Measurements from ENCODE around the gene ETV6. TPM values are rescaled to one million over a fixed set of nuclear protein-coding genes. Genes with fewer than 3 reads are reported as not detected.
"Not testable (repeated sequence)": the region's sequence is repeated elsewhere in the genome, so short reads cannot be mapped to it uniquely, and the experiment has no call there.

The ETV6 gene
- total and polyA plus RNA-seq, 12 donors, result 2.7 to 33.5 (median 15.2) TPM

GRCh38 chr12:11628353-11628752, 21.1 kb upstream of the ETV6 start:
- H3K27ac ChIP-seq, result no peak overlapping the region
- H3K4me1 ChIP-seq, result peaks cover 0 to 4% (median 0%) of the 10 kb centered on the region in 9 donors
- ATAC-seq (no peak), DNase-seq (no peak)
- TF ChIP-seq CTCF (IDR thresholded peaks at IDR 0.05), result no peak
- H3K36me3 ChIP-seq, result no peaks in the 10 kb centered on the region
- intact Hi-C loops (cut with DNase I), result loop anchor here in 1 of 10 donors (10.0 kb wide), 1 partner anchor 386 kb away; no protein-coding TSS in a partner anchor
- H3K27me3 ChIP-seq, result no peaks in the 10 kb centered on the region
- H3K9me3 ChIP-seq, result peaks cover 0 to 10% (median 0%) of the 10 kb centered on the region in 11 donors
- no peak overlapping the region for H3K4me3 ChIP-seq
- 76 to 78% methylated on average over 7 of the region's 7 CpGs for WGBS, 2 donors

GRCh38 chr12:11630046-11630706, 19.3 kb upstream of the ETV6 start:
- WGBS, 2 donors, result 74 to 85% methylated on average over 5 of the region's 5 CpGs
- no peak overlapping the region for H3K27ac ChIP-seq
- H3K4me3 ChIP-seq, result no peak overlapping the region
- DNase-seq (no peak), ATAC-seq (no peak)
- no peaks in the 10 kb centered on the region for H3K27me3 ChIP-seq
- intact Hi-C loops (cut with DNase I), result loop anchor here in 1 of 10 donors (5.0 kb wide), 1 partner anchor 397 kb away; no protein-coding TSS in a partner anchor
- no peaks in the 10 kb centered on the region for H3K4me1 ChIP-seq
- H3K9me3 ChIP-seq, result peaks cover 0 to 3% (median 0%) of the 10 kb centered on the region in 11 donors
- TF ChIP-seq CTCF (IDR thresholded peaks at IDR 0.05), result no peak
- no peaks in the 10 kb centered on the region for H3K36me3 ChIP-seq

GRCh38 chr12:11631288-11631687, 18.2 kb upstream of the ETV6 start:
- Histone ChIP-seq H3K4me1 (no peaks in the 10 kb centered on the region), H3K27me3 (no peaks in the 10 kb centered on the region), H3K4me3 (no peak overlapping the region), H3K36me3 (no peaks in the 10 kb centered on the region), H3K27ac (no peak overlapping the region), H3K9me3 (peaks cover 0 to 9% (median 0%) of the 10 kb centered on the region in 11 donors)
- DNase-seq, result no peak
- WGBS, 2 donors, result 60 to 68% methylated on average over 1 of the region's 1 CpG
- no peak for ATAC-seq
- intact Hi-C loops (cut with DNase I), result loop anchor here in 1 of 10 donors (5.0 kb wide), 1 partner anchor 396 kb away; no protein-coding TSS in a partner anchor
- no peak for TF ChIP-seq CTCF (IDR thresholded peaks at IDR 0.05)

GRCh38 chr12:11631881-11632280, 17.6 kb upstream of the ETV6 start:
- WGBS, 2 donors, result 96 to 99% methylated on average over 9 of the region's 9 CpGs
- not testable (repeated sequence) for H3K36me3 ChIP-seq, ATAC-seq, H3K4me3 ChIP-seq, H3K27me3 ChIP-seq, DNase-seq, H3K27ac ChIP-seq, H3K4me1 ChIP-seq
- H3K9me3 ChIP-seq, result peaks cover 0 to 15% (median 0%) of the 10 kb centered on the region in 11 donors
- intact Hi-C loops (cut with DNase I), result loop anchor here in 1 of 10 donors (5.0 kb wide), 1 partner anchor 395 kb away; no protein-coding TSS in a partner anchor

- no peak overlapping the region for H3K27ac ChIP-seq
- H3K4me3 ChIP-seq, result no peak overlapping the region
- H3K27me3 ChIP-seq, result no peaks in the 10 kb centered on the region
- peaks cover 0 to 15% (median 0%) of the 10 kb centered on the region in 11 donors for H3K9me3 ChIP-seq
- ATAC-seq, result no peak
- no peaks in the 10 kb centered on the region for H3K4me1 ChIP-seq
- 68 to 84% methylated on average over 4 of the region's 6 CpGs for WGBS, 2 donors
- no peak for DNase-seq
- intact Hi-C loops (cut with DNase I), result loop anchor here in 1 of 10 donors (5.0 kb wide), 1 partner anchor 393 kb away; no protein-coding TSS in a partner anchor
- no peak for TF ChIP-seq CTCF (IDR thresholded peaks at IDR 0.05)
- no peaks in the 10 kb centered on the region for H3K36me3 ChIP-seq
Measured at GRCh38 chr12:11633968-11634367, 15.5 kb upstream of the ETV6 start.
